Pancreas (tissue), 10 donors: ENCODE data around the gene MYH6. TPM values are rescaled to one million over a fixed set of nuclear protein-coding genes. Genes with fewer than 3 reads are reported as not detected.
A peak's percentile ranks its signal among the peaks of the same experiment; 100 is the strongest.
"Not testable (repeated sequence)": the region's sequence is repeated elsewhere in the genome, so short reads cannot be mapped to it uniquely, and the experiment has no call there.

Experiments used
- ATAC-seq, 4 donors: fragments of 200-7000 bp; cut with Tn5 transposase; one replicate each; pipeline versions ENCODE4 v1.8.0 to v1.9.1; 2020; ENCODE audit warnings: mild to moderate bottlenecking in 4 of 4, moderate library complexity in 4 of 4
- DNase-seq, 6 donors: peaks; one replicate each; pipeline ENCODE4 v3.0.0-alpha.2; 2020
- FAIRE-seq: peaks from 2 replicates; lab custom pipeline; 2012; peaks lifted over from hg19 to GRCh38; lab: Jason Lieb, UNC
- H3K27ac ChIP-seq, 4 donors: fragments of 200-600 bp; sonication (generic); 1 replicate in 3 of 4; 2 replicates in 1 of 4; pipeline versions ENCODE4 v1.5.0 to v1.8.0; 2020
- H3K27me3 ChIP-seq, 4 donors: fragments of 200-600 bp; one replicate each; pipeline ENCODE4 v1.8.0; 2021
- H3K36me3 ChIP-seq, 3 donors: fragments of 200-600 bp; sonication (generic) in 1 of 3; one replicate each; pipeline versions ENCODE4 v1.5.0 to v1.8.0; 2020 to 2021
- H3K4me1 ChIP-seq, 3 donors: fragments of 200-600 bp; one replicate each; pipeline ENCODE4 v1.8.0; 2021
- H3K4me3 ChIP-seq, 4 donors: fragments of 200-600 bp; sonication (generic) in 2 of 4; one replicate each; pipeline versions ENCODE4 v1.5.0 to v1.8.0; 2020 to 2021
- H3K9me3 ChIP-seq, 4 donors: fragments of 200-600 bp; one replicate each; pipeline ENCODE4 v1.8.0; 2021
- WGBS, 2 donors: extraction: QIAGEN DNeasy Blood & Tissue Kit; methylation state at CpG; one replicate each; pipeline ENCODE4 v1.1.7; 2013; 5-methylcytosine and 5-hydroxymethylcytosine counted together
- intact Hi-C, 3 donors: fragments of 100-400 bp; cut with DNase I; formaldehyde crosslinking; loops; one replicate each; pipeline versions ENCODE4 v1.11.1 to v1.14.2; 2022
- polyA plus RNA-seq, 2 donors: library from polyadenylated mRNA; stranded (reverse); fragments of 200-250 nt; gene quantifications; one replicate each; pipeline ENCODE4 v1.2.3, GENCODE V29; 2013
- total RNA-seq, 6 donors: library from RNA; stranded (reverse); fragmentation: NEBNext Ultra II Directional in 4 of 6; extraction: Animal tissue kit (Norgen Biotek cat#: 25700) in 4 of 6; gene quantifications; one replicate each; pipeline versions ENCODE4 v1.2.1 to v1.2.4, GENCODE V29; 2021 to 2023
- TF ChIP-seq, protein P1 (sequence below), 4 donors: fragments of 200-600 bp; sonication (generic) in 3 of 4; IDR thresholded peaks; one replicate each; pipeline versions ENCODE4 v1.5.0 to v1.8.0; 2021; ENCODE audit warnings: antibody characterized with exemption in 4 of 4
- donor health status: healthy with polysubstance abuse.
- donor health status: DM: no; HTN: no; CAD: no; lungs with moderate emphysema.
- donor health status: DM: no; HTN: no; CAD: no.
- donor health status: control.
- donor health status: control.
- donor health status: Bipolar disorder and iron deficiency.
- donor health status: DM: yes; HTN: yes; CAD: no.
- donor health status: DM: no; HTN: no; CAD: no.
- donor health status: DM: no; HTN: no; CAD: no.
- donor health status: DM: yes; HTN: yes; CAD: no.

The MYH6 gene
- total and polyA plus RNA-seq, 8 donors: 0.03 to 0.72 (median 0.11) TPM; not detected in 2

DNA sequence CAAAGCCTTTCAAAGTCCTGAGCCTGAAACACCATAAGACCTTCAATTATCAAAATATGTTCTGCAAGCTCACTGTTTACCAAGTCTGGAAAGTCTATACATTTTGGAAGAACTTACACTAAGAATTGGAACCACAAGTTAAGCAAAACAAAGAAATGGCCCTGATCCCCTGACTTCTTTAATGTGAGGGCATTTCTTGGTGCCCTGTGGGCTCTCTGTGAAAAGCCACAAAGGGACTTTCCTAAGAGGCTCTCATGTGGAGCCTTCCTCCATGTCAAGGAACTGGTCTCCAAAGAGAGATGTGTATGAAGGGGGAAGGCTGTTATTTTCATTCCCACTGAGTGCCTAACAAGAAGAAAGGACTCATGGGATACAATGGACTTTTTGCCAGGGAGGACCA, 13.5 kb upstream of the MYH6 start:
- no peak for FAIRE-seq
- Histone ChIP-seq H3K4me3 (no peak overlapping the region), H3K9me3 (no peaks in the 10 kb centered on the region), H3K36me3 (no peaks in the 10 kb centered on the region), H3K27ac (no peak overlapping the region), H3K27me3 (no peaks in the 10 kb centered on the region), H3K4me1 (no peaks in the 10 kb centered on the region)
- no peak for ATAC-seq
- intact Hi-C loops: no loop called here
- DNase-seq: no peak
- TF ChIP-seq, protein P1, sequence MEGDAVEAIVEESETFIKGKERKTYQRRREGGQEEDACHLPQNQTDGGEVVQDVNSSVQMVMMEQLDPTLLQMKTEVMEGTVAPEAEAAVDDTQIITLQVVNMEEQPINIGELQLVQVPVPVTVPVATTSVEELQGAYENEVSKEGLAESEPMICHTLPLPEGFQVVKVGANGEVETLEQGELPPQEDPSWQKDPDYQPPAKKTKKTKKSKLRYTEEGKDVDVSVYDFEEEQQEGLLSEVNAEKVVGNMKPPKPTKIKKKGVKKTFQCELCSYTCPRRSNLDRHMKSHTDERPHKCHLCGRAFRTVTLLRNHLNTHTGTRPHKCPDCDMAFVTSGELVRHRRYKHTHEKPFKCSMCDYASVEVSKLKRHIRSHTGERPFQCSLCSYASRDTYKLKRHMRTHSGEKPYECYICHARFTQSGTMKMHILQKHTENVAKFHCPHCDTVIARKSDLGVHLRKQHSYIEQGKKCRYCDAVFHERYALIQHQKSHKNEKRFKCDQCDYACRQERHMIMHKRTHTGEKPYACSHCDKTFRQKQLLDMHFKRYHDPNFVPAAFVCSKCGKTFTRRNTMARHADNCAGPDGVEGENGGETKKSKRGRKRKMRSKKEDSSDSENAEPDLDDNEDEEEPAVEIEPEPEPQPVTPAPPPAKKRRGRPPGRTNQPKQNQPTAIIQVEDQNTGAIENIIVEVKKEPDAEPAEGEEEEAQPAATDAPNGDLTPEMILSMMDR (IDR thresholded peaks at IDR 0.05): no peak

GRCh38 chr14:23419646-23420045, 11.6 kb upstream of the MYH6 start:
- WGBS, 2 donors: 73 to 88% methylated on average over 3 to 4 of the region's 17 CpGs
- H3K4me1 ChIP-seq, H3K9me3 ChIP-seq, H3K27me3 ChIP-seq, DNase-seq, ATAC-seq, H3K4me3 ChIP-seq, intact Hi-C loops, H3K36me3 ChIP-seq, H3K27ac ChIP-seq, FAIRE-seq: not testable (repeated sequence)

GRCh38 chr14:23418021-23418420, 9.9 kb upstream of the MYH6 start:
- FAIRE-seq (no peak), DNase-seq (no peak), ATAC-seq (no peak)
- TF ChIP-seq, protein P1 (IDR thresholded peaks at IDR 0.05): no peak
- Histone ChIP-seq H3K9me3 (no peaks in the 10 kb centered on the region), H3K4me3 (no peak overlapping the region), H3K27ac (no peak overlapping the region), H3K27me3 (no peaks in the 10 kb centered on the region), H3K4me1 (peaks cover 0 to 4% (median 0%) of the 10 kb centered on the region in 3 donors), H3K36me3 (no peaks in the 10 kb centered on the region)
- WGBS, 2 donors: 93 to 94% methylated on average over 21 of the region's 21 CpGs
- intact Hi-C loops: no loop called here

- H3K27me3 ChIP-seq, H3K9me3 ChIP-seq, H3K27ac ChIP-seq, H3K4me3 ChIP-seq, intact Hi-C loops, FAIRE-seq, H3K4me1 ChIP-seq, ATAC-seq, H3K36me3 ChIP-seq, DNase-seq: not testable (repeated sequence)
- 92 to 93% methylated on average over 12 of the region's 12 CpGs for WGBS, 2 donors
These were observed 9.2 kb upstream of the MYH6 start for GRCh38 chr14:23417269-23417668.

- peak overlapping the region in 1 of 4 donors; percentile 55 for H3K4me3 ChIP-seq
- ATAC-seq (no peak), FAIRE-seq (no peak), DNase-seq (no peak)
- H3K4me1 ChIP-seq: peaks cover 0 to 4% (median 0%) of the 10 kb centered on the region in 3 donors
- 90 to 93% methylated on average over 11 of the region's 11 CpGs for WGBS, 2 donors
- TF ChIP-seq, protein P1 (IDR thresholded peaks at IDR 0.05): no peak
- no peaks in the 10 kb centered on the region for H3K9me3 ChIP-seq
- intact Hi-C loops: no loop called here
- no peak overlapping the region for H3K27ac ChIP-seq
- no peaks in the 10 kb centered on the region for H3K27me3 ChIP-seq
- no peaks in the 10 kb centered on the region for H3K36me3 ChIP-seq
These were observed 8.7 kb upstream of the MYH6 start for GRCh38 chr14:23416801-23417200.

DNA sequence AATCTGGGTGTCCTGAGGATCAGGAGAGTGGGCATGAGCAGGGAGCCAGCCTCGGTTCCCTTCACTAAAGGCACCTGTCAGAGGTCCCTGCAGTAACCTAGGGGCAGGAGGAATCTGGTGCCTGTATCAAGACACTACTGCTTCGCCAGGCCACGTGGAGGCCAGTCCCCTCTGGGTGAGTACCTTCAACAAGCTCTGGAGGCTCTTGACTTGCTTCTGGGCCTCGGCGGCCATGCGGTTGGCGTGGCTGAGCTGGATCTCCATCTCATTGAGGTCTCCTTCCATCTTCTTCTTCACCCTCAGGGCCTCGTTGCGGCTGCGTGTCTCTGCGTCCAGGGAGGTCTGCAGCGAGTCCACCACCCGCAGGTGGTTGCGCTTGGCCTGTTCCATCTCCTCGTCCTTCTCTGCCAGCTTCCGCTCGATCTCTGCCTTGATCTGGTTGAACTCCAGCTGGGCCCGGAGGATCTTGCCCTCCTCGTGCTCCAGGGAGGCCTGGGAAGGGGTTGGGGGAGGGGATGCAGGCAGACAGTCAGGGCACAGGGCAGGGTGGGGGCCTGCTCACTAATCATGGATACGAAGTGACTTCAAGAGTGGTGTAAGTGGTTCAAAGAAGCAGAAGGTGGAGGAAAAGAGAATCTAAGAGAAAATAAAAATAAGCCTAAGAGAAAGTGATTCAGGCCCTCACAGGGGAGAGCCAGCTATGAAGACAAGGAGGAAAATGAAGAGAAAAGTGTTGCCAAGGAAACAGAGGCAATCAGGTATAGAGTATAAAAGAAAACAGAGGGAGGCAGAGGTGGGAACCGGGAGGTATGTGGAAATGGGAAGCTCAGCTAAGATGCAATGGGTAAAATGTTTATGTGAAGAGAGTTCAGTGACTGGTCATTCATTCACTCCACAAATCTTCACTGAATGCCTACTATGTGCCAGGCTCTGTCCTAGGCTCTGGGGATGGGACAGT, 8.0 kb upstream of the MYH6 start:
- FAIRE-seq (no peak), DNase-seq (peak in 1 of 6 donors; percentile 23), ATAC-seq (peak; percentile 44 to 66 (median 56))
- Histone ChIP-seq H3K9me3 (no peaks in the 10 kb centered on the region), H3K27me3 (no peaks in the 10 kb centered on the region), H3K4me3 (peak overlapping the region; percentile 23 to 55 (median 34)), H3K4me1 (peaks cover 0 to 4% (median 0%) of the 10 kb centered on the region in 3 donors), H3K27ac (no peak overlapping the region), H3K36me3 (no peaks in the 10 kb centered on the region)
- WGBS, 2 donors: 38 to 40% methylated on average over 20 to 21 of the region's 21 CpGs
- intact Hi-C loops: no loop called here
- TF ChIP-seq, protein P1 (IDR thresholded peaks at IDR 0.05): no peak
